Left colon (tissue), 2 donors: ENCODE results near the gene LCA5. TPM values are rescaled to one million over a fixed set of nuclear protein-coding genes. Genes with fewer than 3 reads are reported as not detected.
A peak's percentile ranks its signal among the peaks of the same experiment; 100 is the strongest.
"Not testable (repeated sequence)": the region's sequence is repeated elsewhere in the genome, so short reads cannot be mapped to it uniquely, and the experiment has no call there.

ENCODE experiments used
- ATAC-seq: fragments of 200-7000 bp; cut with Tn5 transposase; one replicate; pipeline ENCODE4 v1.9.1; 2020; ENCODE audit warnings: mild to moderate bottlenecking, moderate library complexity
- DNase-seq, 2 donors: peaks; one replicate each; pipeline ENCODE4 v3.0.0-alpha.2; 2020
- intact Hi-C, 2 donors: fragments of 100-400 bp; cut with DNase I in 1 of 2; cut with micrococcal nuclease in 1 of 2; formaldehyde crosslinking; loops; one replicate each; pipeline versions ENCODE4 v1.11.2 to v1.14.0; 2022; cut with DNase I, micrococcal nuclease
- long read RNA-seq: library from polyadenylated mRNA; unstranded; transcript quantifications from one replicate; pipeline ENCODE4 v2.0.0, GENCODE V29; 2021
- total RNA-seq, 2 donors: library from RNA; stranded (reverse); fragmentation: NEBNext Ultra II Directional; extraction: Animal tissue kit (Norgen Biotek cat#: 25700); gene quantifications; one replicate each; pipeline ENCODE4 v1.2.1, GENCODE V29; 2021
- donor health status: DM: no; HTN: no; CAD: no.
- donor health status: DM: yes; HTN: yes; CAD: no.

Gene LCA5
- 1 to 10 TPM in 1 of 2 donors, under 1 TPM in 1; 0.40 to 1.3 TPM for total RNA-seq
- long read RNA-seq, full-length matches to known transcripts: 1 of 1 reads
- long read RNA-seq, partial matches to known transcripts: 0 of 1 reads
- long read RNA-seq, other reads (novel, unspliced or antisense): 0 of 1 reads

- intact Hi-C loops: no loop called here
- peak; percentile 88 to 94 for DNase-seq
- ATAC-seq: peak; percentile 99
These were observed at the start of gene LCA5 for GRCh38 chr6:79536954-79537747. TSS of gene LCA5 (minus strand) at chr6:79537430. CDS start at chr6:79518894, 18,536 bp downstream.

GRCh38 chr6:79586548-79586947 lies 49.3 kb upstream of the LCA5 start:
- ATAC-seq: peak; percentile 98
- DNase-seq: no peak
- intact Hi-C loops: no loop called here

GRCh38 chr6:79584332-79584731 lies 47.1 kb upstream of the LCA5 start:
- ATAC-seq (no peak), DNase-seq (no peak)
- intact Hi-C loops: no loop called here

GRCh38 chr6:79577926-79578325 lies 40.7 kb upstream of the LCA5 start:
- intact Hi-C loops, DNase-seq, ATAC-seq: not testable (repeated sequence)

- intact Hi-C loops: no loop called here
- ATAC-seq: no peak
- DNase-seq: no peak
These were observed 37.5 kb upstream of the LCA5 start for GRCh38 chr6:79574630-79575225.

- intact Hi-C loops: no loop called here
- no peak for DNase-seq
- no peak for ATAC-seq
These were observed 36.9 kb upstream of the LCA5 start for GRCh38 chr6:79574174-79574573.

- intact Hi-C loops: no loop called here
These were observed 33.8 kb upstream of the LCA5 start for GRCh38 chr6:79571030-79571367.

GRCh38 chr6:79570129-79571029 lies 33.1 kb upstream of the LCA5 start:
- intact Hi-C loops: no loop called here
- ATAC-seq: peak; percentile 86
- DNase-seq: peak; percentile 27 to 53

More at GRCh38 chr6:79571030-79571367, 33.8 kb upstream of the LCA5 start:
- DNase-seq (no peak), ATAC-seq (peak; percentile 55)

- no peak for DNase-seq
- ATAC-seq: peak; percentile 47
- intact Hi-C loops: loop anchor here in 1 of 2 donors (10.0 kb wide), 1 partner anchor 146 kb away; no protein-coding TSS in a partner anchor
These were observed 31.8 kb upstream of the LCA5 start for GRCh38 chr6:79568996-79569395.

- no peak for ATAC-seq
- DNase-seq: no peak
- intact Hi-C loops: loop anchor here in 1 of 2 donors (10.0 kb wide), 1 partner anchor 150 kb away; no protein-coding TSS in a partner anchor
These were observed 27.4 kb upstream of the LCA5 start for GRCh38 chr6:79564636-79565035.

- DNase-seq (no peak), ATAC-seq (no peak)
- intact Hi-C loops: loop anchor here in 1 of 2 donors (10.0 kb wide), 1 partner anchor 155 kb away; no protein-coding TSS in a partner anchor
These were observed 22.5 kb upstream of the LCA5 start for GRCh38 chr6:79559706-79560105.

GRCh38 chr6:79557673-79558467 lies 20.6 kb upstream of the LCA5 start:
- intact Hi-C loops: no loop called here
- ATAC-seq: peak; percentile 99
- DNase-seq: no peak

- intact Hi-C loops: no loop called here
- DNase-seq (no peak), ATAC-seq (no peak)
These were observed 17.1 kb upstream of the LCA5 start for GRCh38 chr6:79554305-79554704.

- intact Hi-C loops: no loop called here
- ATAC-seq: no peak
These were observed 14.2 kb upstream of the LCA5 start for GRCh38 chr6:79551401-79551800.

GRCh38 chr6:79548304-79548703 lies 11.1 kb upstream of the LCA5 start:
- intact Hi-C loops: no loop called here
- no peak for DNase-seq
- ATAC-seq: no peak

More at GRCh38 chr6:79551401-79551800, 14.2 kb upstream of the LCA5 start:
- DNase-seq: no peak

GRCh38 chr6:79546186-79546585 lies 9.0 kb upstream of the LCA5 start:
- intact Hi-C loops: no loop called here
- ATAC-seq (no peak), DNase-seq (no peak)

- peak; percentile 47 to 77 for DNase-seq
- intact Hi-C loops: no loop called here
- peak; percentile 96 for ATAC-seq
These were observed 7.8 kb upstream of the LCA5 start for GRCh38 chr6:79544939-79545450.
